GM23338 (cell line): ENCODE measurements around the gene KIF3B. TPM values are rescaled to one million over a fixed set of nuclear protein-coding genes. Genes with fewer than 3 reads are reported as not detected.
A peak's percentile ranks its signal among the peaks of the same experiment; 100 is the strongest.
"Not testable (repeated sequence)": the region's sequence is repeated elsewhere in the genome, so short reads cannot be mapped to it uniquely, and the experiment has no call there.

ENCODE experiments used
- ATAC-seq: fragments of 200-7000 bp; cut with Tn5 transposase; 3 replicates; pipeline ENCODE4 v1.9.1; 2020
- DNase-seq: peaks from one replicate; pipeline ENCODE4 v3.0.0-alpha.2; 2015; ENCODE audit warnings: low spot score
- H2AFZ ChIP-seq: fragments of 200-600 bp; sonication (generic); 2 replicates; pipeline ENCODE4 v1.8.0; 2016; ENCODE audit warnings: antibody characterized with exemption, mild to moderate bottlenecking, moderate library complexity
- H3F3A ChIP-seq: fragments of 200-600 bp; sonication (generic); replicated peaks from 2 replicates; pipeline ENCODE4 v1.8.0; 2017; ENCODE audit warnings: antibody characterized with exemption, mixed run types, low read depth
- H3K27ac ChIP-seq: fragments of 200-600 bp; sonication (generic); 2 replicates; pipeline ENCODE4 v1.6.1; 2016; ENCODE audit warnings: low read depth
- H3K27me3 ChIP-seq: fragments of 200-600 bp; sonication (generic); 2 replicates; pipeline ENCODE4 v1.8.0; 2016; ENCODE audit warnings: mild to moderate bottlenecking, mixed run types, moderate library complexity; ENCODE audit not compliant: insufficient read depth
- H3K36me3 ChIP-seq: fragments of 200-600 bp; sonication (generic); 2 replicates; pipeline ENCODE4 v1.8.0; 2016; ENCODE audit warnings: mild to moderate bottlenecking; ENCODE audit not compliant: insufficient read depth
- H3K4me1 ChIP-seq: fragments of 200-600 bp; sonication (generic); 2 replicates; pipeline ENCODE4 v1.8.0; 2016; ENCODE audit warnings: mild to moderate bottlenecking, moderate library complexity; ENCODE audit not compliant: insufficient read depth
- H3K4me2 ChIP-seq: fragments of 200-600 bp; sonication (generic); 2 replicates; pipeline ENCODE4 v1.7.1; 2017; ENCODE audit warnings: mixed run types
- H3K4me3 ChIP-seq: fragments of 200-600 bp; sonication (generic); 2 replicates; pipeline ENCODE4 v1.6.1; 2016; ENCODE audit warnings: mixed run types
- H3K79me2 ChIP-seq: fragments of 200-600 bp; sonication (generic); replicated peaks from 2 replicates; pipeline ENCODE4 v1.8.0; 2017; ENCODE audit warnings: mild to moderate bottlenecking; ENCODE audit not compliant: insufficient read depth
- H3K9me2 ChIP-seq: fragments of 200-600 bp; sonication (generic); 2 replicates; pipeline ENCODE4 v1.8.0; 2017; ENCODE audit not compliant: insufficient read depth
- H4K20me1 ChIP-seq: fragments of 200-600 bp; sonication (generic); replicated peaks from 2 replicates; pipeline ENCODE4 v1.8.0; 2017; ENCODE audit warnings: mild to moderate bottlenecking; ENCODE audit not compliant: insufficient read depth
- H3K27ac Mint-ChIP-seq: 2 replicates; pipeline ENCODE4 v1.8.0; 2020; ENCODE audit warnings: inconsistent platforms, mild to moderate bottlenecking, moderate library complexity, mixed read lengths
- H3K27me3 Mint-ChIP-seq: 3 replicates; pipeline ENCODE4 v1.8.0; 2022; ENCODE audit warnings: low read depth, mild to moderate bottlenecking, moderate library complexity, mixed read lengths, inconsistent platforms; ENCODE audit not compliant: insufficient read depth, poor library complexity
- H3K36me3 Mint-ChIP-seq: 3 replicates; pipeline ENCODE4 v1.8.0; 2021; ENCODE audit warnings: low read depth, mild to moderate bottlenecking, inconsistent platforms, moderate library complexity, mixed read lengths
- H3K4me1 Mint-ChIP-seq: 3 replicates; pipeline ENCODE4 v1.8.0; 2020; ENCODE audit warnings: mild to moderate bottlenecking, inconsistent platforms, mixed read lengths
- H3K4me3 Mint-ChIP-seq: 3 replicates; pipeline ENCODE4 v1.8.0; 2021; ENCODE audit warnings: moderate library complexity, mild to moderate bottlenecking, inconsistent platforms, mixed read lengths
- H3K9me3 Mint-ChIP-seq: 3 replicates; pipeline ENCODE4 v1.8.0; 2020; ENCODE audit warnings: moderate library complexity, mild to moderate bottlenecking, inconsistent platforms, mixed read lengths
- CTCF ChIP-seq, 2 experiments: fragments of 200-600 bp in 1 of 2; sonication (generic) in 1 of 2; conservative IDR thresholded peaks; 2 replicates each; pipeline versions ENCODE4 v1.5.1 to v1.6.1; 2016 to 2017; ENCODE audit warnings: antibody characterized with exemption in 2 of 2, low read depth in 2 of 2, mild to moderate bottlenecking in 2 of 2, moderate library complexity in 1 of 2
- REST ChIP-seq: IDR thresholded peaks from one replicate; pipeline ENCODE4 v1.6.1; 2018; ENCODE audit warnings: antibody characterized with exemption; ENCODE audit not compliant: unreplicated experiment
- ZNF331 ChIP-seq: fragments of 250-450 bp; sonication (Bioruptor Pico); IDR thresholded peaks from 2 replicates; pipeline ENCODE4 v1.5.0; 2020; ENCODE audit warnings: low read depth, mild to moderate bottlenecking, moderate library complexity
- polyA plus RNA-seq: library from polyadenylated mRNA; unstranded; fragments of >200 nt; fragmentation: Nextera tagmentation; extraction: Ambion mirVana; gene quantifications from 2 replicates; pipeline ENCODE4 v1.2.1, GENCODE V29; 2016
- total RNA-seq: library from RNA; depleted of rRNA; stranded (reverse); fragments of >200 nt; shearing (Covaris generic); gene quantifications from 2 replicates; pipeline ENCODE4 v1.2.3, GENCODE V29; 2014

Gene KIF3B
- total and polyA plus RNA-seq, 2 experiments from 2014 or later, result 6.1 to 22.8 TPM

- TF ChIP-seq REST (no peak), ZNF331 (CRISPR knock-in tag) (no peak)
Observed at GRCh38 chr20:32244959-32245358, 32.5 kb upstream of the KIF3B start (continued).

GRCh38 chr20:32246208-32246607 is 31.2 kb upstream of the KIF3B start:
- not testable (repeated sequence) for H3K4me1 ChIP-seq, DNase-seq, H3K36me3 ChIP-seq, H4K20me1 ChIP-seq, H3K36me3 Mint-ChIP-seq, H3K27ac ChIP-seq, H3K79me2 ChIP-seq, ATAC-seq, H3K4me1 Mint-ChIP-seq, H3K4me3 Mint-ChIP-seq, H3F3A ChIP-seq, H3K27me3 Mint-ChIP-seq, H3K4me2 ChIP-seq, H3K27ac Mint-ChIP-seq, H3K9me2 ChIP-seq, H3K27me3 ChIP-seq, H3K9me3 Mint-ChIP-seq, H3K4me3 ChIP-seq
- peak overlapping the region; percentile 4; the same call in 1 of the 2 replicates for H2AFZ ChIP-seq

- H3K27ac Mint-ChIP-seq, result no peak overlapping the region
- no peaks in the 10 kb centered on the region for H3K36me3 Mint-ChIP-seq
- H3K4me3 ChIP-seq, result no peak overlapping the region
- H3K36me3 ChIP-seq, result no peaks in the 10 kb centered on the region
- H2AFZ ChIP-seq, result peak overlapping the region; percentile 11; the same call in 1 of the 2 replicates
- no peaks in the 10 kb centered on the region for H3K9me3 Mint-ChIP-seq
- ATAC-seq, result no peak
- H3K27ac ChIP-seq, result no peak overlapping the region
- H3K9me2 ChIP-seq, result no peaks in the 10 kb centered on the region
- no peaks in the 10 kb centered on the region; the same call in 1 of the 2 replicates for H4K20me1 ChIP-seq
- no peak for TF ChIP-seq CTCF (conservative IDR thresholded peaks at IDR 0.05; ENCODE audit: low read depth in 2 of 2)
- no peaks in the 10 kb centered on the region for H3K27me3 ChIP-seq
- H3K4me1 Mint-ChIP-seq, result no peaks in the 10 kb centered on the region
- H3K4me3 Mint-ChIP-seq, result no peak overlapping the region
- no peaks in the 10 kb centered on the region for H3K4me1 ChIP-seq
- no peak overlapping the region for H3K4me2 ChIP-seq
- no peaks in the 10 kb centered on the region for H3K79me2 ChIP-seq
- DNase-seq, result no peak
- 0 out of 2 replicates have a peak, but pooled peaks cover 2% of the 10 kb centered on the region for H3F3A ChIP-seq
- H3K27me3 Mint-ChIP-seq, result peaks cover 1% of the 10 kb centered on the region
Observed at GRCh38 chr20:32248043-32248442, 29.4 kb upstream of the KIF3B start.
